ENCODE results near the gene ZFYVE21. TPM values are rescaled to one million over a fixed set of nuclear protein-coding genes. Genes with fewer than 3 reads are reported as not detected.

The ZFYVE21 gene
- total RNA-seq, 6 experiments from 2014 or later = 40.9 to 47.7 (median 42.1) TPM

- H3K9me3 Mint-ChIP-seq = no peaks in the 10 kb centered on the region
- peaks cover 7% of the 10 kb centered on the region; the same call in 1 of the 2 replicates for H3K36me3 Mint-ChIP-seq (ENCODE audit: low read depth)
- H3K4me3 Mint-ChIP-seq = no peak overlapping the region
- no peak for TF ChIP-seq CTCF (IDR thresholded peaks at IDR 0.05)
- DNase-seq = no peak
- no peak overlapping the region for H3K27ac Mint-ChIP-seq
- peaks cover 8% of the 10 kb centered on the region for H3K4me1 Mint-ChIP-seq (ENCODE audit: low read depth)
- no peaks in the 10 kb centered on the region; the same call in 1 of the 2 replicates for H3K27me3 Mint-ChIP-seq (ENCODE audit: insufficient read depth)
Measured at GRCh38 chr14:103725739-103726395, 10.3 kb downstream of the ZFYVE21 start.

DNA sequence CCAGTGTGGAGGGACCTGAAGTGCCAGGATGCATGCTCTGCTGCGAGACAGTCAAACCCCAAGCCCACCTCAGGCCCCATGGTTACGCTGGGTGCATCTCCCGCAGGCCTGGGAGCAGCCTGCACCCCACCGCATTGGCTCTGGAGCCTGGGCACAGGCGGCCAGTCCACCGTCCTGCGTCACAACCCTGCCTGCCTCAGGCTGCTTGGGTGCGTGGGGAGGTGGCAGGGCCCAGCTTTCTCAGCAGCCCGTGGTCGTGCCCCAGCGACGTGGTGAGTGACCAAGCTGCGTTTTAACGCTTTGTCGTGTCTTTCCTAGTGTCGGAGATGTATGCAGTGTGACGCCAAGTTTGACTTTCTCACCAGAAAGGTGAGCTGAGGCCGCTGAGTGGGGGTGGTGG lies 10.9 kb downstream of the ZFYVE21 start:
- no peak for TF ChIP-seq CTCF (IDR thresholded peaks at IDR 0.05)
- Mint-ChIP-seq H3K9me3 (no peaks in the 10 kb centered on the region), H3K36me3 (ENCODE audit: low read depth) (peaks cover 7% of the 10 kb centered on the region; the same call in 1 of the 2 replicates), H3K4me3 (no peak overlapping the region), H3K27me3 (ENCODE audit: insufficient read depth) (no peaks in the 10 kb centered on the region; the same call in 1 of the 2 replicates), H3K27ac (no peak overlapping the region), H3K4me1 (ENCODE audit: low read depth) (peaks cover 5% of the 10 kb centered on the region)
- DNase-seq = no peak

DNA sequence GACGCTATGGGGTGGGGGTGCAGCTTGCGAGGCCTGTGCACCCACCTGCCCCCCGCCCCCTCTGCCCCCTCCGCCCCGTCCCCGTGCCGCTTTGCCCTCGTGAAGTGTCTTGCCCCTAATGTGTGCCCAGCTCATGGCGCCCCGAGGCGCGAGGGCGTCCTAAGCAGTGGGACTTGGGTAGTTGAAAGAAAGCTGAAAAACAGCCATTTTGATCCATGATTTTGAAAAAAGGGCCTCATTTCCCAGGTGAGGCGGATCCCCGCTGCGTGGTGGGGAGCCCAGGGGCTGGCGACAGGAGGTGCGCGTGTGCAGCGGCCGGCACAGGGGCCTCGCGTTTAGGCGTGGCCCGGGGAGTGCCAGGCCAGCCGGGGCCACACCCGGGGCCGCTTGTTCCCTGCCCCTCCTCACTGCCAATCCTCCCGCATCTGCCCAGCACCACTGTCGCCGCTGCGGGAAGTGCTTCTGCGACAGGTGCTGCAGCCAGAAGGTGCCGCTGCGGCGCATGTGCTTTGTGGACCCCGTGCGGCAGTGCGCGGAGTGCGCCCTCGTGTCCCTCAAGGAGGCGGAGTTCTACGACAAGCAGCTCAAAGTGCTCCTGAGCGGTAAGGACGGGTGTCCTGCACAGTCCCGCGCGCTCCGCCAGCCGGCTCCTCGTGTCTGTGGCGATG lies 11.8 kb downstream of the ZFYVE21 start:
- TF ChIP-seq CTCF (IDR thresholded peaks at IDR 0.05) = no peak

DNA sequence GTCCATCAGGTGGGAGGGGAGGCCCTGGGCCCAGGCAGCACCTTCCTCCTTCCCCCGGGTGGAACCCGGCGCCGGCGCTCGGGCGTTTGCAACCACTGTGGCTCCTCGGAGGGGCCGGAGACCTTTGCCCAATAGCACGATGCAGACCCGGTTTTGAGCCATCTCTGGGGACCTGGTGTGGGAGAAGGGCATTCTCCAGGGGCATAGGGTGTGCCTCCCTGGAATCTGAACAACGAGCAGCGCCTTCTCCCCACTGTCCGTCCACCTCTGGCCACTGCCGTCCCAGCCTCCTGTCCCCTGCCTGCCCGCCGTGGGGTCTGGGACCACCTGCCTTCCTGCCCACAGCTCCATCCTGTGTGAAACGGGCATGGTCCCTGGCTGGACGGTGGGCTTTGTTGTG lies 12.5 kb downstream of the ZFYVE21 start:
- Mint-ChIP-seq H3K27ac (no peak overlapping the region), H3K4me3 (no peak overlapping the region), H3K36me3 (ENCODE audit: low read depth) (peaks cover 7% of the 10 kb centered on the region; the same call in 1 of the 2 replicates), H3K4me1 (ENCODE audit: low read depth) (no peaks in the 10 kb centered on the region; the same call in 1 of the 2 replicates), H3K9me3 (no peaks in the 10 kb centered on the region), H3K27me3 (ENCODE audit: insufficient read depth) (no peaks in the 10 kb centered on the region; the same call in 1 of the 2 replicates)
- DNase-seq = no peak
- TF ChIP-seq CTCF (IDR thresholded peaks at IDR 0.05) = no peak

More for the DNA sequence above, 11.8 kb downstream of the ZFYVE21 start:
- H3K36me3 Mint-ChIP-seq (ENCODE audit: low read depth) = peaks cover 7% of the 10 kb centered on the region; the same call in 1 of the 2 replicates
- H3K4me1 Mint-ChIP-seq (ENCODE audit: low read depth) = no peaks in the 10 kb centered on the region; the same call in 1 of the 2 replicates
- H3K27ac Mint-ChIP-seq = no peak overlapping the region
- H3K27me3 Mint-ChIP-seq (ENCODE audit: insufficient read depth) = no peaks in the 10 kb centered on the region; the same call in 1 of the 2 replicates
- no peak for DNase-seq
- H3K4me3 Mint-ChIP-seq = no peak overlapping the region
- H3K9me3 Mint-ChIP-seq = no peaks in the 10 kb centered on the region

DNA sequence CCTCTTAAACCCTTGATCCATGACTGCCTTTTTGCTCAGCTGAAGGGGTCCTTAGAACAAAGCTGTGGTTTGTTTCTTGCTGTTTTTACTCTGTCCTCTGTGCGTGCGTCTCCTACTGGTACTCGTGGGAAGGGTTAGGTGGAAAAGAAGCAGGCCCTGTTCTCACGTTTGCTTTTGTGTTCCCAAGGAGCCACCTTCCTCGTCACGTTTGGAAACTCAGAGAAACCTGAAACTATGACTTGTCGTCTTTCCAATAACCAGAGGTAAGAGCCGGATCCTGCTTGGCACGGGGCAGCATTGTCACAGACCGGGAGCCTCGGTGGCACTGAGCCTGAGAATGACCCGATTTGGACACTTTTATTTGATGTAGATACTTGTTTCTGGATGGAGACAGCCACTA lies 13.1 kb downstream of the ZFYVE21 start:
- no peak overlapping the region for H3K27ac Mint-ChIP-seq
- 0 out of 2 replicates have a peak, but pooled peaks cover 4% of the 10 kb centered on the region for H3K4me1 Mint-ChIP-seq (ENCODE audit: low read depth)

More for the DNA sequence above, 13.1 kb downstream of the ZFYVE21 start:
- TF ChIP-seq CTCF (IDR thresholded peaks at IDR 0.05) = no peak
- H3K9me3 Mint-ChIP-seq = no peaks in the 10 kb centered on the region
- no peak for DNase-seq
- no peaks in the 10 kb centered on the region; the same call in 1 of the 2 replicates for H3K27me3 Mint-ChIP-seq (ENCODE audit: insufficient read depth)
- no peak overlapping the region for H3K4me3 Mint-ChIP-seq
- H3K36me3 Mint-ChIP-seq (ENCODE audit: low read depth) = peaks cover 7% of the 10 kb centered on the region; the same call in 1 of the 2 replicates

All from HFFc6 (cell line).